Mucosa of gallbladder (tissue), 1 donor: ENCODE results near the gene MCF2L2. TPM values are rescaled to one million over a fixed set of nuclear protein-coding genes. Genes with fewer than 3 reads are reported as not detected.
"Not testable (repeated sequence)": the region's sequence is repeated elsewhere in the genome, so short reads cannot be mapped to it uniquely, and the experiment has no call there.

ENCODE experiments used
- DNase-seq: peaks from one replicate; pipeline ENCODE4 v3.0.0-alpha.2; 2020; ENCODE audit warnings: low spot score
- total RNA-seq: library from RNA; stranded (reverse); gene quantifications from one replicate; pipeline ENCODE4 v1.2.1, GENCODE V29; 2021
- donor health status: DM: no; HTN: no; CAD: no.

The MCF2L2 gene
- total RNA-seq, 1 donor from 2014 or later: 1.8 TPM

GRCh38 chr3:183233966-183234365, 194.5 kb downstream of the MCF2L2 start:
- DNase-seq: no peak

GRCh38 chr3:183230826-183231225, 197.6 kb downstream of the MCF2L2 start:
- no peak for DNase-seq

GRCh38 chr3:183230251-183230650, 198.2 kb downstream of the MCF2L2 start:
- not testable (repeated sequence) for DNase-seq

- DNase-seq: no peak
Measured at GRCh38 chr3:183229178-183229577, 199.2 kb downstream of the MCF2L2 start.

- no peak for DNase-seq
Measured at GRCh38 chr3:183227586-183227985, 200.8 kb downstream of the MCF2L2 start.

GRCh38 chr3:183226333-183226890, 202.0 kb downstream of the MCF2L2 start:
- no peak for DNase-seq

- DNase-seq: no peak
Measured at GRCh38 chr3:183224180-183224970, 204.0 kb downstream of the MCF2L2 start.

- DNase-seq: no peak
Measured at GRCh38 chr3:183222631-183223235, 205.7 kb downstream of the MCF2L2 start.

GRCh38 chr3:183220828-183221227, 207.6 kb downstream of the MCF2L2 start:
- no peak for DNase-seq

- DNase-seq: no peak
Measured at GRCh38 chr3:183218826-183219225, 209.6 kb downstream of the MCF2L2 start.

GRCh38 chr3:183217548-183218332, 210.7 kb downstream of the MCF2L2 start:
- no peak for DNase-seq

GRCh38 chr3:183215591-183216202, 212.7 kb downstream of the MCF2L2 start:
- DNase-seq: no peak

GRCh38 chr3:183214277-183214612, 214.2 kb downstream of the MCF2L2 start:
- DNase-seq: no peak

- no peak for DNase-seq
Measured at GRCh38 chr3:183213415-183214276, 214.8 kb downstream of the MCF2L2 start.

GRCh38 chr3:183212565-183212964, 215.9 kb downstream of the MCF2L2 start:
- DNase-seq: no peak

- no peak for DNase-seq
Measured at GRCh38 chr3:183212096-183212495, 216.3 kb downstream of the MCF2L2 start.

- peak; percentile 70 for DNase-seq
Measured at GRCh38 chr3:183211352-183211751, 217.1 kb downstream of the MCF2L2 start.

- peak; percentile 24 for DNase-seq
Measured at GRCh38 chr3:183210862-183211341, 217.5 kb downstream of the MCF2L2 start.

GRCh38 chr3:183210341-183210740, 218.1 kb downstream of the MCF2L2 start:
- DNase-seq: no peak

- DNase-seq: no peak
Measured at GRCh38 chr3:183208800-183209199, 219.6 kb downstream of the MCF2L2 start.

- no peak for DNase-seq
Measured at GRCh38 chr3:183208260-183208659, 220.2 kb downstream of the MCF2L2 start.
